ENCODE data around the gene HSPB6.
"Not testable (repeated sequence)": the region's sequence is repeated elsewhere in the genome, so short reads cannot be mapped to it uniquely, and the experiment has no call there.

The HSPB6 gene, protein sequence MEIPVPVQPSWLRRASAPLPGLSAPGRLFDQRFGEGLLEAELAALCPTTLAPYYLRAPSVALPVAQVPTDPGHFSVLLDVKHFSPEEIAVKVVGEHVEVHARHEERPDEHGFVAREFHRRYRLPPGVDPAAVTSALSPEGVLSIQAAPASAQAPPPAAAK

DNA sequence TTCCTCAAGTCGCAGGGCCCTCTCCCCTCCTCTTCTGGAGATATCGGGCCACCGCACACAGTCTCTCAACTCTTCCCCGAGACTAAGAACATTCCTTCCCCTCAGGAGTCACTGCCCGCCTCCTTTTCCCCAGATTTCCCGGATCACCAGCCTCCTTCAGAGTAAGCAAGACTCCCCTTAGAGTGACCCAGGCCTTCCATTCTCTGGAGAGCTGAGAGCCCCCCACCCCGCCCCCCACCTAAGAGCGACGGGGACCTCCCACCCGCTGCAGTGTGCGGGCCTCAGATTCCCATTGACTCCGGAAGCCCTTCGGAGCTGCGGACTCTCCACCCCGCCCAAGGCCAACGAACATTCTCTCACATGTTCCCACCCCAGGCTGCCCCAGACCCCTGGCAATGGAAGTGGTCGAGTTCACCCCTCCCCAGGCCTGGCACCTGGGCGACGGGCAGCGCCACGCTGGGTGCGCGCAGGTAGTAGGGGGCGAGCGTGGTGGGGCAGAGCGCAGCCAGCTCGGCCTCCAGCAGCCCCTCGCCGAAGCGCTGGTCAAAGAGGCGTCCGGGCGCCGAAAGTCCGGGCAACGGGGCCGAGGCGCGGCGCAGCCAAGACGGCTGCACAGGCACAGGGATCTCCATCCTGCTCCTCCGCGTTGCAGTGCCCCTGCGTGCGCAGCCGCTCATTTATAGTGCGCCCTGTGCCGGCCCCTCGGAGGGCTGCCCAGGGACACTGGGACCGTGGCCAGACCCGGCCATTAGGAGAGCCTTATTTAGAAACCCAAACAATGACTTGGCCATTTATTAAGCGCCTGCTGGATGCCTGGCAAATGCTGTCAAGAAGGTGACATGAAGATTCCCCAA, at the start of gene HSPB6:
Gene HSPB6 (minus strand): TSS at position 653 of the 854 bp plus-strand sequence. CDS start 21 bp downstream, at position 632.
- peak within 1 kb of the TSS; percentile 85 for H3K27ac ChIP-seq
- TF ChIP-seq, protein P1, sequence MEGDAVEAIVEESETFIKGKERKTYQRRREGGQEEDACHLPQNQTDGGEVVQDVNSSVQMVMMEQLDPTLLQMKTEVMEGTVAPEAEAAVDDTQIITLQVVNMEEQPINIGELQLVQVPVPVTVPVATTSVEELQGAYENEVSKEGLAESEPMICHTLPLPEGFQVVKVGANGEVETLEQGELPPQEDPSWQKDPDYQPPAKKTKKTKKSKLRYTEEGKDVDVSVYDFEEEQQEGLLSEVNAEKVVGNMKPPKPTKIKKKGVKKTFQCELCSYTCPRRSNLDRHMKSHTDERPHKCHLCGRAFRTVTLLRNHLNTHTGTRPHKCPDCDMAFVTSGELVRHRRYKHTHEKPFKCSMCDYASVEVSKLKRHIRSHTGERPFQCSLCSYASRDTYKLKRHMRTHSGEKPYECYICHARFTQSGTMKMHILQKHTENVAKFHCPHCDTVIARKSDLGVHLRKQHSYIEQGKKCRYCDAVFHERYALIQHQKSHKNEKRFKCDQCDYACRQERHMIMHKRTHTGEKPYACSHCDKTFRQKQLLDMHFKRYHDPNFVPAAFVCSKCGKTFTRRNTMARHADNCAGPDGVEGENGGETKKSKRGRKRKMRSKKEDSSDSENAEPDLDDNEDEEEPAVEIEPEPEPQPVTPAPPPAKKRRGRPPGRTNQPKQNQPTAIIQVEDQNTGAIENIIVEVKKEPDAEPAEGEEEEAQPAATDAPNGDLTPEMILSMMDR (conservative IDR thresholded peaks at IDR 0.05), result no peak

DNA sequence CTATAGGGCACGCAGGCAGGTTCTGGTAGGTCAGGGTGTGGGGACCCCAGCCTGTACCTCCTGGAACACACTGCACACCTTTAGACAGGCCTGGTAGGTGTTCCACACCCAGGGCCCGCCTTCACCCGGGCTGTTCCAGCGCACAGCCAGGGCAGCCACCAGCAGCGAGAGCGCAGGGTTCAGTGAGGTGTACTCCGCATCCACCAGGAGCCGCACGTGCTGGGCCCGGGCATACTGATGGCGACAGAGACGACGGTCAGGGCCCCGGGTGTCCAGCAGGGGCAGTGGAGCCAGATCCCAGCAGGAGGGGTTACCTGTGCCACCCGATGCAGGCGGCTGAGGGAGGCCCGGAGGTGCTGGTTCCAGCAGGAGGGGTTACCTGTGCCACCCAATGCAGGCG, 49.8 kb upstream of the HSPB6 start:
- H3K27ac ChIP-seq, result no peak overlapping the region
- TF ChIP-seq, protein P1 (conservative IDR thresholded peaks at IDR 0.05), result no peak

DNA sequence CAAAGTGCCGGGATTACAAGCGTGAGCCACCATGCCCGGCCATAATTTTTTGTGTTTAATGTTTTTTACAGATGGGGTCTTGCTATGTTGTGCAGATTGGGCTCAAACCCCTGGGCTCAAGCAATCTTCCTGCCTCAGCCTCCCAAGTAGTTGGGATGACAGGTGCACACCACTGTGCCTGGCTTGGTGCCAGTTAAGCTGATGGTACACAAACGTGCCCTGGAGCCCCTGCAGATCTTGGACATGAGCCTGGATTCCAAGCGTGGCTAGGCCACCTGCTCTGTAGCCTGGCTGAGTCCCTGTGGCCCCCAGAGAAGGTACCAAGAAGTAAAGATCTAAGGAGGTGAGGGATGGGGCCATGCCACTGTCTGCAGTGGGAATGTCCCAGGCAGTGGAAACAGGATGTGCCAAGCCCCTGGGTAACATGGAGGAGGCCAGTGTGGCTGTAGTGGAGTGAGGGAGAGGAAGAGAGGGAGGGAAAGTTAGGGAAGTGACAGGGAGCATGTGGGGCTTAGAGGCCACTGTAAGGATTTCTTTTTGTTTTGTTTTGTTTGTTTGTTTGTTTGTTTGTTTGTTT, 48.8 kb upstream of the HSPB6 start:
- TF ChIP-seq, protein P1 (conservative IDR thresholded peaks at IDR 0.05), result no peak

DNA sequence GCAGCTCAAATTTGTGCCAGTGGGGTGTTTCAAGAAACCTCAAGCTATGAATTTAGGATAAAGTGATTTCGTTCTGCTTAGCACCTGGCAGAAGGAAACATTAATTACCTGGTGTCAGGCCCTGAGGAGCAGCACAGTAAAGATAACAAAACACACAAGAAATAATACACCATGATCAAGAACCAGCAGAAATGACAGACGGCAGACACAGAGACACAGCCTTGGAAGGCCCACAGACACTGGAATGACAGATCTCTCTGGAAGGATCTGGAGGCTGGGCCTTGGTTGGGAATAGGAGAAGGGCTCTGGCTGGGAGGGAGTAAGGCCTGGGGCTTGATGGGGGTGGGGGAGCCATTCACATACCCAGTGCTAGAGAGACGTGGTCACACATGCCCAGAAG, 45.0 kb upstream of the HSPB6 start:
- TF ChIP-seq, protein P1 (conservative IDR thresholded peaks at IDR 0.05), result no peak
- H3K27ac ChIP-seq, result no peak overlapping the region

More for the DNA sequence above, 48.8 kb upstream of the HSPB6 start:
- no peak overlapping the region; the same call in 1 of the 2 replicates for H3K27ac ChIP-seq

DNA sequence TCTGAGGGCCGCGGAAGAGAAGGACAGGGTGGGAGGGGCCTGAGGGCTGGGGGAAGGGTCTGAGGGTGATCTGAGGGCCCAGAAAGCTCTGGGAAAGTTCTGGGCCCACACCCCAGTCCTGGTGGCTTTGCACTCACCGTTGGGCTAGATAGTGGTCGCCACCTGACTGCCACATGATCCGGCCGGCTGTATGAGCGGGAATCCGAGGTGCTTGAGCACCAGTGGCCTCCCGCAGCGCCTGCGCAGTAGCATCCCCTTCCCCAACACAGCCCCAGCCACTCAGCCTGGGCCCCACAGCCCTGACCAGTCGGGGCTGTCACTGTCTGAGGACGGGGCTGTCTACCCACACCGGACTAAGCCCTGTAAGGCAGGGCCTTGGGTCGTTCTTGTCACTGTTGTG, 40.8 kb upstream of the HSPB6 start:
- no peak overlapping the region for H3K27ac ChIP-seq
- TF ChIP-seq, protein P1 (conservative IDR thresholded peaks at IDR 0.05), result no peak

DNA sequence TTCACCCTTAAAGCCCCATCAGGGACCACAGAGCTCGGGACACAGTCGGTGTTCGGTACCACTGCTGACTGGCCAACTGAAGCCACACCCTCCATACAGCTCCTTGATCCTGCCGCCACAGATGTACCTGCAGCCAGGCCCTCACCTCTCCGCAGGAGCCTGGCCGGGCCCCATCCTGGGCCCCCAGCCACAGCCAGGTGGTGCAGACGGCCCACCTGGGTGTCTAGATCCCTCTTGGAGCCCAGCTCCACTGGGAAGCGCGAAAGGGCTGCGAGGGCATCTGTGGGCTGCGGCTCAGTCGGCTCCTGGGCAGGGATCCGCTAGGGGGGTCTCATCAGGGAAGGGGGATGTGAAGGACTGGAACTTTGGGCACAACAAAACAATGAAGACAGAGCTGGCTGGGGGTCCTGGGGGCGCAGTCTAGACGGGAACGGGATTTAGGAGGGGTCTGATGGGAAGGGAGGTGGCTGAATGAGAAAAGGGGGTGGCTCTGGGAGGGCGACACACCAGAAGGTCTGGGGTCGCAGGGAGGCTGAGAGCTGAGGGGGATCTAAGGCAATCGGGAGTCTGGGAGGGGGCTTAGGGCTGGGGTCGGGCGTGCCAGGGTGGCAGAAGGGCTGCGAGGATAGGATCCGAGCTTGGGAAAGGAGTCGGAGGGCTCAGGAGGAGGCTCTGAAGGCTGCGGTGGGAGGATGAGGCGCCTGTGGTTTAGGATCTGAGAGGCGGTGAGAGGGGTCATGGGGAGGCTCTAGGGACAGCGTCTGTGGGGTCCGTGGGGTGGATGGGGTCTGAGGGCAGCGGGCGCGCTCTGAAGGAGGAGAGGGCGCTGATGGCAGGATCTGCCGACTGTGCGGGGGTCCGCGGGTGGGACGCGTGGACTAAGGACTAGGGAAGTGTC, 40.1 kb upstream of the HSPB6 start:
- no peak overlapping the region for H3K27ac ChIP-seq
- TF ChIP-seq, protein P1 (conservative IDR thresholded peaks at IDR 0.05), result no peak

DNA sequence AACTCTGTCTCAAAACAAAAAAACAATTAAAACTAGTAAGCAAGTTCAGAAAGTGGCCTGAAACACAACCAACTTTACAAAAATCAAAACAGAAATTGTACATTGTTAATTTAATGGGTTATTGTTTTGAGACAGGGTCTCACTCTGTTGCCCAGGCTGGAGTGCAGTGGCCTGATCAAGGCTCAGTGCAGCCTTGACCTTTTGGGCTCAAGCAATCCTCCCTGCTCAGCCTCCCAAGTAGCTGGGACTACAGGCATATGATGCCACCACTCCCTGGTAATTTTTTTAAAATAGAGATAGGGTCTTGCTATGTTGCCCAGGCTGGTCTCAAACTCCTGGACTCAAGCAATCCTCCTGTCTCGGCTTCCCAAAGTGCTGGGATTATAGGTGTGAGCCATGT, 38.7 kb upstream of the HSPB6 start:
- H3K27ac ChIP-seq, result not testable (repeated sequence)

All from VCaP (cell line).